Neural progenitor cell (in vitro differentiated cells): ENCODE measurements around the gene UBE2L3. TPM values are rescaled to one million over a fixed set of nuclear protein-coding genes. Genes with fewer than 3 reads are reported as not detected.

ENCODE experiments used
- DNase-seq: peaks from one replicate; pipeline ENCODE4 v3.0.0-alpha.2; 2016; ENCODE audit warnings: low spot score
- H2AFZ ChIP-seq: fragments of 200-600 bp; sonication (generic); replicated peaks from 2 replicates; pipeline ENCODE4 v1.6.1; 2016; ENCODE audit warnings: antibody characterized with exemption
- H3F3A ChIP-seq: fragments of 200-600 bp; sonication (generic); 2 replicates; pipeline ENCODE4 v1.6.1; 2016; ENCODE audit warnings: antibody characterized with exemption, low read depth
- H3K27ac ChIP-seq: fragments of 200-600 bp; sonication (generic); 2 replicates; pipeline ENCODE4 v1.5.1; 2016; ENCODE audit warnings: mild to moderate bottlenecking
- H3K27me3 ChIP-seq: fragments of 200-600 bp; sonication (generic); 2 replicates; pipeline ENCODE4 v1.6.1; 2016; ENCODE audit warnings: mild to moderate bottlenecking, moderate library complexity
- H3K36me3 ChIP-seq: fragments of 200-600 bp; sonication (generic); 2 replicates; pipeline ENCODE4 v1.5.1; 2016
- H3K4me1 ChIP-seq: fragments of 200-600 bp; sonication (generic); 2 replicates; pipeline ENCODE4 v1.6.1; 2016; ENCODE audit warnings: mixed run types
- H3K4me2 ChIP-seq: fragments of 200-600 bp; sonication (generic); 2 replicates; pipeline ENCODE4 v1.6.1; 2016
- H3K4me3 ChIP-seq: fragments of 200-600 bp; sonication (generic); 2 replicates; pipeline ENCODE4 v1.5.1; 2016
- H3K79me2 ChIP-seq: fragments of 200-600 bp; sonication (generic); 2 replicates; pipeline ENCODE4 v1.6.1; 2016; ENCODE audit warnings: low read depth
- H3K9ac ChIP-seq: fragments of 200-600 bp; sonication (generic); 2 replicates; pipeline ENCODE4 v1.6.1; 2016
- H3K9me3 ChIP-seq: fragments of 200-600 bp; sonication (generic); 2 replicates; pipeline ENCODE4 v1.5.1; 2016; ENCODE audit warnings: low read depth
- H4K20me1 ChIP-seq: fragments of 200-600 bp; sonication (generic); 2 replicates; pipeline ENCODE4 v1.6.1; 2016; ENCODE audit warnings: low read depth
- H3K27ac Mint-ChIP-seq: 3 replicates; pipeline ENCODE4 v1.8.0; 2021; ENCODE audit warnings: mixed read lengths
- H3K27me3 Mint-ChIP-seq: 2 replicates; pipeline ENCODE4 v1.8.0; 2022; ENCODE audit warnings: low read depth, mild to moderate bottlenecking, inconsistent platforms, moderate library complexity, mixed read lengths; ENCODE audit not compliant: insufficient read depth
- H3K36me3 Mint-ChIP-seq: 3 replicates; pipeline ENCODE4 v1.8.0; 2021; ENCODE audit warnings: mixed read lengths
- H3K4me1 Mint-ChIP-seq: 3 replicates; pipeline ENCODE4 v1.8.0; 2021; ENCODE audit warnings: mixed read lengths
- H3K4me3 Mint-ChIP-seq: 3 replicates; pipeline ENCODE4 v1.8.0; 2021; ENCODE audit warnings: mild to moderate bottlenecking, moderate library complexity, mixed read lengths
- H3K9me3 Mint-ChIP-seq: 3 replicates; pipeline ENCODE4 v1.8.0; 2020; ENCODE audit warnings: mixed read lengths
- CTCF ChIP-seq: fragments of 200-600 bp; sonication (generic); IDR thresholded peaks from 2 replicates; pipeline ENCODE4 v1.5.1; 2017; ENCODE audit warnings: antibody characterized with exemption, mild to moderate bottlenecking
- EZH2 ChIP-seq: fragments of 200-600 bp; sonication (generic); IDR thresholded peaks from 2 replicates; pipeline ENCODE4 v1.6.1; 2017; ENCODE audit warnings: antibody characterized with exemption, mild to moderate bottlenecking, moderate library complexity
- EZH2phosphoT487 ChIP-seq: fragments of 200-600 bp; sonication (generic); IDR thresholded peaks from 2 replicates; pipeline ENCODE4 v1.6.1; 2017; ENCODE audit warnings: antibody characterized with exemption
- total RNA-seq: library from RNA; depleted of rRNA; stranded (reverse); fragments of >200 nt; gene quantifications from 2 replicates; pipeline ENCODE4 v1.2.3, GENCODE V29; 2015; ENCODE audit warnings: low replicate concordance

Gene UBE2L3
- total RNA-seq, 1 donor from 2014 or later, result 61.2 TPM

GRCh38 chr22:21652010-21652546 is 84.6 kb downstream of the UBE2L3 start:
- H3K4me3 ChIP-seq, result peak overlapping the region; percentile 72
- H3K4me1 ChIP-seq, result peaks cover 20% of the 10 kb centered on the region
- H3K4me2 ChIP-seq, result peak overlapping the region; percentile 92
- peaks cover 25% of the 10 kb centered on the region for H3K79me2 ChIP-seq
- H3K27ac Mint-ChIP-seq, result peak overlapping the region; percentile 96
- no peaks in the 10 kb centered on the region for H3K27me3 ChIP-seq
- no peaks in the 10 kb centered on the region for H3K9me3 Mint-ChIP-seq
- peak overlapping the region; percentile 90 for H2AFZ ChIP-seq
- peaks cover 12% of the 10 kb centered on the region for H3K27me3 Mint-ChIP-seq
- H3K36me3 Mint-ChIP-seq, result peaks cover 5% of the 10 kb centered on the region
- peak overlapping the region; percentile 93 for H3K4me3 Mint-ChIP-seq
- H3F3A ChIP-seq, result peaks cover 60% of the 10 kb centered on the region
- H3K4me1 Mint-ChIP-seq, result peaks cover 29% of the 10 kb centered on the region
- peak overlapping the region; percentile 22 for H3K9ac ChIP-seq
- H3K9me3 ChIP-seq, result no peaks in the 10 kb centered on the region
- DNase-seq, result peak; percentile 96
- H4K20me1 ChIP-seq, result peaks cover 29% of the 10 kb centered on the region
- peak overlapping the region; percentile 6 for H3K27ac ChIP-seq
- no peak for TF ChIP-seq EZH2
- no peak for TF ChIP-seq CTCF
- no peak for TF ChIP-seq EZH2phosphoT487
- no peaks in the 10 kb centered on the region for H3K36me3 ChIP-seq

GRCh38 chr22:21652547-21653545 is 85.3 kb downstream of the UBE2L3 start:
- TF ChIP-seq CTCF, result no peak
- no peak for TF ChIP-seq EZH2
- TF ChIP-seq EZH2phosphoT487, result no peak
- Histone ChIP-seq H3F3A (peaks cover 68% of the 10 kb centered on the region), H3K27me3 (no peaks in the 10 kb centered on the region), H3K9me3 (no peaks in the 10 kb centered on the region), H4K20me1 (peaks cover 30% of the 10 kb centered on the region), H3K79me2 (peaks cover 25% of the 10 kb centered on the region), H3K27ac (peak overlapping the region; percentile 6), H3K4me3 (peak overlapping the region; percentile 72), H3K36me3 (no peaks in the 10 kb centered on the region), H2AFZ (no peak overlapping the region), H3K4me1 (peaks cover 20% of the 10 kb centered on the region), H3K9ac (peak overlapping the region; percentile 22), H3K4me2 (peak overlapping the region; percentile 92)
- H3K4me3 Mint-ChIP-seq, result peak overlapping the region; percentile 93
- H3K9me3 Mint-ChIP-seq, result no peaks in the 10 kb centered on the region
- peaks cover 12% of the 10 kb centered on the region for H3K27me3 Mint-ChIP-seq
- peaks cover 5% of the 10 kb centered on the region for H3K36me3 Mint-ChIP-seq
- DNase-seq, result peak; percentile 92
- H3K27ac Mint-ChIP-seq, result no peak overlapping the region
- peaks cover 30% of the 10 kb centered on the region for H3K4me1 Mint-ChIP-seq

- peaks cover 5% of the 10 kb centered on the region for H3K36me3 Mint-ChIP-seq
- Histone ChIP-seq H3F3A (peaks cover 62% of the 10 kb centered on the region), H3K79me2 (peaks cover 25% of the 10 kb centered on the region), H3K27me3 (no peaks in the 10 kb centered on the region), H3K27ac (peak overlapping the region; percentile 71), H3K4me2 (peak overlapping the region; percentile 95), H2AFZ (no peak overlapping the region), H4K20me1 (peaks cover 30% of the 10 kb centered on the region), H3K9ac (no peak overlapping the region), H3K4me1 (peaks cover 14% of the 10 kb centered on the region), H3K9me3 (no peaks in the 10 kb centered on the region), H3K36me3 (no peaks in the 10 kb centered on the region), H3K4me3 (no peak overlapping the region)
- TF ChIP-seq EZH2 (no peak), EZH2phosphoT487 (no peak), CTCF (no peak)
- peak overlapping the region; percentile 26 for H3K27ac Mint-ChIP-seq
- peaks cover 25% of the 10 kb centered on the region for H3K4me1 Mint-ChIP-seq
- peaks cover 2% of the 10 kb centered on the region for H3K9me3 Mint-ChIP-seq
- no peak for DNase-seq
- H3K27me3 Mint-ChIP-seq, result peaks cover 12% of the 10 kb centered on the region
- H3K4me3 Mint-ChIP-seq, result peak overlapping the region; percentile 69
Measured at GRCh38 chr22:21657020-21657359, 89.5 kb downstream of the UBE2L3 start.
